22Rv1 (cell line): Measurements from ENCODE around the gene BPIFB2.

ENCODE experiments used
- ZFX ChIP-seq: fragments of 450-650 bp; IDR thresholded peaks from 2 replicates; pipeline ENCODE4 v1.6.1; 2017; ENCODE audit warnings: antibody characterized with exemption, borderline replicate concordance
- TF ChIP-seq, protein P1 (sequence below): fragments of 450-650 bp; IDR thresholded peaks from 2 replicates; pipeline ENCODE4 v1.5.1; 2017; ENCODE audit warnings: mild to moderate bottlenecking

DNA sequence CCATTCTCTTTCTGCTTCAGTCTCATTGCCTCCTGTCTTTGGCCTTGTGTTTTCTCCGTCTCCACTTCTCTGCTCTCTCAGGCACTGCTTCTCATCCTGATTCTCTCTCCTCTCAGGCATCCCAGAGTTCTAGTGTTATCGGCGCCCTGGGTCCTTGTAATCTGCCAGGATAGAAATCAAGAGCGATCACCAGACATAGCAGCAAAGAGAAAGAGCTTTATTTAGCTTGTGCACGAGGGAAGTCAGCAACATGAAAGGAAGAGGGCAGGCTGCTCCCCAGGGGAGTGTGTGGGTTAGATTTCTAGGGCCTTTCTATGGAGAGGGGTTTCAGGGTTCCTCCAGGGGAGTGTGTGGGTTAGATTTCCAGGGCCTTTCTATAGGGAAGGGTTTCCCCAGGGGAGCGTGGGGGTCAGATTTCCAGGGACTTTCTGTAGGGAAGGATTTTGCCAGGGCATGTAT is 35.8 kb upstream of the BPIFB2 start:
- TF ChIP-seq, protein P1, sequence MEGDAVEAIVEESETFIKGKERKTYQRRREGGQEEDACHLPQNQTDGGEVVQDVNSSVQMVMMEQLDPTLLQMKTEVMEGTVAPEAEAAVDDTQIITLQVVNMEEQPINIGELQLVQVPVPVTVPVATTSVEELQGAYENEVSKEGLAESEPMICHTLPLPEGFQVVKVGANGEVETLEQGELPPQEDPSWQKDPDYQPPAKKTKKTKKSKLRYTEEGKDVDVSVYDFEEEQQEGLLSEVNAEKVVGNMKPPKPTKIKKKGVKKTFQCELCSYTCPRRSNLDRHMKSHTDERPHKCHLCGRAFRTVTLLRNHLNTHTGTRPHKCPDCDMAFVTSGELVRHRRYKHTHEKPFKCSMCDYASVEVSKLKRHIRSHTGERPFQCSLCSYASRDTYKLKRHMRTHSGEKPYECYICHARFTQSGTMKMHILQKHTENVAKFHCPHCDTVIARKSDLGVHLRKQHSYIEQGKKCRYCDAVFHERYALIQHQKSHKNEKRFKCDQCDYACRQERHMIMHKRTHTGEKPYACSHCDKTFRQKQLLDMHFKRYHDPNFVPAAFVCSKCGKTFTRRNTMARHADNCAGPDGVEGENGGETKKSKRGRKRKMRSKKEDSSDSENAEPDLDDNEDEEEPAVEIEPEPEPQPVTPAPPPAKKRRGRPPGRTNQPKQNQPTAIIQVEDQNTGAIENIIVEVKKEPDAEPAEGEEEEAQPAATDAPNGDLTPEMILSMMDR: no peak
- TF ChIP-seq ZFX: no peak
